ENCODE results near the gene CDKN2A.
A peak's percentile ranks its signal among the peaks of the same experiment; 100 is the strongest.

The CDKN2A gene

GRCh38 chr9:21931428-21931827, 62.8 kb downstream of the CDKN2A start:
- H3F3A ChIP-seq (ENCODE audit: low read depth), result no peaks in the 10 kb centered on the region
- no peak overlapping the region for H2AFZ ChIP-seq (ENCODE audit: low read length)
- no peaks in the 10 kb centered on the region for H3K9me3 ChIP-seq (ENCODE audit: insufficient read depth, low read depth, low read length)
- peaks cover 4% of the 10 kb centered on the region for H3K4me1 ChIP-seq (ENCODE audit: insufficient read depth, low read length, poor library complexity, severe bottlenecking)
- no peak overlapping the region for H3K4me2 ChIP-seq (ENCODE audit: low read depth, low read length, poor library complexity, severe bottlenecking)
- no peaks in the 10 kb centered on the region for H3K36me3 ChIP-seq (ENCODE audit: insufficient read depth, low read length)
- TF ChIP-seq, protein P1, sequence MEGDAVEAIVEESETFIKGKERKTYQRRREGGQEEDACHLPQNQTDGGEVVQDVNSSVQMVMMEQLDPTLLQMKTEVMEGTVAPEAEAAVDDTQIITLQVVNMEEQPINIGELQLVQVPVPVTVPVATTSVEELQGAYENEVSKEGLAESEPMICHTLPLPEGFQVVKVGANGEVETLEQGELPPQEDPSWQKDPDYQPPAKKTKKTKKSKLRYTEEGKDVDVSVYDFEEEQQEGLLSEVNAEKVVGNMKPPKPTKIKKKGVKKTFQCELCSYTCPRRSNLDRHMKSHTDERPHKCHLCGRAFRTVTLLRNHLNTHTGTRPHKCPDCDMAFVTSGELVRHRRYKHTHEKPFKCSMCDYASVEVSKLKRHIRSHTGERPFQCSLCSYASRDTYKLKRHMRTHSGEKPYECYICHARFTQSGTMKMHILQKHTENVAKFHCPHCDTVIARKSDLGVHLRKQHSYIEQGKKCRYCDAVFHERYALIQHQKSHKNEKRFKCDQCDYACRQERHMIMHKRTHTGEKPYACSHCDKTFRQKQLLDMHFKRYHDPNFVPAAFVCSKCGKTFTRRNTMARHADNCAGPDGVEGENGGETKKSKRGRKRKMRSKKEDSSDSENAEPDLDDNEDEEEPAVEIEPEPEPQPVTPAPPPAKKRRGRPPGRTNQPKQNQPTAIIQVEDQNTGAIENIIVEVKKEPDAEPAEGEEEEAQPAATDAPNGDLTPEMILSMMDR (conservative IDR thresholded peaks at IDR 0.05; ENCODE audit: low read length), result no peak
- TF ChIP-seq EZH2phosphoT487 (IDR thresholded peaks at IDR 0.05; ENCODE audit: borderline replicate concordance), result no peak
- H3K9me2 ChIP-seq (replicated peaks; ENCODE audit: low read depth, low read length), result no peaks in the 10 kb centered on the region
- H3K4me3 ChIP-seq (ENCODE audit: low read length, poor library complexity, severe bottlenecking), result no peak overlapping the region
- no peaks in the 10 kb centered on the region for H4K20me1 ChIP-seq (ENCODE audit: insufficient read depth, low read length, poor library complexity, severe bottlenecking)
- no peaks in the 10 kb centered on the region for H3K27me3 ChIP-seq (ENCODE audit: insufficient read depth, low read length, poor library complexity, severe bottlenecking)
- H3K9ac ChIP-seq (ENCODE audit: low read depth, low read length, poor library complexity, severe bottlenecking), result no peak overlapping the region
- no peaks in the 10 kb centered on the region for H3K79me2 ChIP-seq (ENCODE audit: insufficient read depth, low read length)

DNA sequence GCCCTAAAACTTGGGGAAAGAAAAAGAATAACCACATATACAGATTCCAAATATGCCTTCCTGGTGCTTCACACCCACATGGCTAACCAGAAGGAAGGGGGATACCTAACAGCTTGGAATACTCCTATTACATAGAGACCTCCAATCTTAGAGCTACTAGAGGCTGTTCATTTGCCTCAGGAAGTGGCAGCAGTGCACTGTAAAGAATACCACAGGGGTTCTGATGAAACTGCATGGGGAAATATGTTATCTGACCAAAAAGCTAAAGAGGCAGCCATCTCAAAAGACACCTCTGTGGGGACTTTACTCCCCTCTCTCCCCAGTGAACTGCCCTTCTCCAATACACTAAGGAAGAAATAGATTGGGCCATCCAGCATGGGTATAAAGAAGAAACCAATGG, 66.4 kb downstream of the CDKN2A start:
- Histone ChIP-seq H3K4me3 (ENCODE audit: low read length, poor library complexity, severe bottlenecking) (no peak overlapping the region), H3K9me3 (ENCODE audit: insufficient read depth, low read depth, low read length) (no peaks in the 10 kb centered on the region), H3K9me2 (replicated peaks; ENCODE audit: low read depth, low read length) (no peaks in the 10 kb centered on the region), H2AFZ (ENCODE audit: low read length) (no peak overlapping the region), H3K4me1 (ENCODE audit: insufficient read depth, low read length, poor library complexity, severe bottlenecking) (peaks cover 13% of the 10 kb centered on the region), H3F3A (ENCODE audit: low read depth) (no peaks in the 10 kb centered on the region), H4K20me1 (ENCODE audit: insufficient read depth, low read length, poor library complexity, severe bottlenecking) (no peaks in the 10 kb centered on the region), H3K36me3 (ENCODE audit: insufficient read depth, low read length) (no peaks in the 10 kb centered on the region), H3K79me2 (ENCODE audit: insufficient read depth, low read length) (no peaks in the 10 kb centered on the region), H3K27me3 (ENCODE audit: insufficient read depth, low read length, poor library complexity, severe bottlenecking) (no peaks in the 10 kb centered on the region), H3K4me2 (ENCODE audit: low read depth, low read length, poor library complexity, severe bottlenecking) (no peak overlapping the region), H3K9ac (ENCODE audit: low read depth, low read length, poor library complexity, severe bottlenecking) (no peak overlapping the region)
- TF ChIP-seq, protein P1 (conservative IDR thresholded peaks at IDR 0.05; ENCODE audit: low read length), result no peak
- no peak for TF ChIP-seq EZH2phosphoT487 (IDR thresholded peaks at IDR 0.05; ENCODE audit: borderline replicate concordance)

GRCh38 chr9:21923694-21924093, 70.5 kb downstream of the CDKN2A start:
- Histone ChIP-seq H3K79me2 (ENCODE audit: insufficient read depth, low read length) (no peaks in the 10 kb centered on the region), H4K20me1 (ENCODE audit: insufficient read depth, low read length, poor library complexity, severe bottlenecking) (no peaks in the 10 kb centered on the region), H3K9me2 (replicated peaks; ENCODE audit: low read depth, low read length) (no peaks in the 10 kb centered on the region), H3K9me3 (ENCODE audit: insufficient read depth, low read depth, low read length) (no peaks in the 10 kb centered on the region), H3K4me3 (ENCODE audit: low read length, poor library complexity, severe bottlenecking) (no peak overlapping the region), H2AFZ (ENCODE audit: low read length) (no peak overlapping the region), H3F3A (ENCODE audit: low read depth) (no peaks in the 10 kb centered on the region), H3K9ac (ENCODE audit: low read depth, low read length, poor library complexity, severe bottlenecking) (no peak overlapping the region), H3K36me3 (ENCODE audit: insufficient read depth, low read length) (no peaks in the 10 kb centered on the region), H3K27me3 (ENCODE audit: insufficient read depth, low read length, poor library complexity, severe bottlenecking) (no peaks in the 10 kb centered on the region), H3K4me2 (ENCODE audit: low read depth, low read length, poor library complexity, severe bottlenecking) (peak overlapping the region; percentile 19), H3K4me1 (ENCODE audit: insufficient read depth, low read length, poor library complexity, severe bottlenecking) (peaks cover 34% of the 10 kb centered on the region)
- TF ChIP-seq EZH2phosphoT487 (IDR thresholded peaks at IDR 0.05; ENCODE audit: borderline replicate concordance), result no peak
- TF ChIP-seq, protein P1 (conservative IDR thresholded peaks at IDR 0.05; ENCODE audit: low read length), result no peak

All from Loucy (cell line).